GM19193 (cell line): ENCODE results near the gene FASTKD1.

Source experiments
- POLR2A ChIP-seq: IDR thresholded peaks from 4 replicates; pipeline ENCODE4 v1.6.1; 2011; ENCODE audit not compliant: insufficient read depth, insufficient read length; ENCODE audit errors: extremely low read depth

FASTKD1 gene, protein sequence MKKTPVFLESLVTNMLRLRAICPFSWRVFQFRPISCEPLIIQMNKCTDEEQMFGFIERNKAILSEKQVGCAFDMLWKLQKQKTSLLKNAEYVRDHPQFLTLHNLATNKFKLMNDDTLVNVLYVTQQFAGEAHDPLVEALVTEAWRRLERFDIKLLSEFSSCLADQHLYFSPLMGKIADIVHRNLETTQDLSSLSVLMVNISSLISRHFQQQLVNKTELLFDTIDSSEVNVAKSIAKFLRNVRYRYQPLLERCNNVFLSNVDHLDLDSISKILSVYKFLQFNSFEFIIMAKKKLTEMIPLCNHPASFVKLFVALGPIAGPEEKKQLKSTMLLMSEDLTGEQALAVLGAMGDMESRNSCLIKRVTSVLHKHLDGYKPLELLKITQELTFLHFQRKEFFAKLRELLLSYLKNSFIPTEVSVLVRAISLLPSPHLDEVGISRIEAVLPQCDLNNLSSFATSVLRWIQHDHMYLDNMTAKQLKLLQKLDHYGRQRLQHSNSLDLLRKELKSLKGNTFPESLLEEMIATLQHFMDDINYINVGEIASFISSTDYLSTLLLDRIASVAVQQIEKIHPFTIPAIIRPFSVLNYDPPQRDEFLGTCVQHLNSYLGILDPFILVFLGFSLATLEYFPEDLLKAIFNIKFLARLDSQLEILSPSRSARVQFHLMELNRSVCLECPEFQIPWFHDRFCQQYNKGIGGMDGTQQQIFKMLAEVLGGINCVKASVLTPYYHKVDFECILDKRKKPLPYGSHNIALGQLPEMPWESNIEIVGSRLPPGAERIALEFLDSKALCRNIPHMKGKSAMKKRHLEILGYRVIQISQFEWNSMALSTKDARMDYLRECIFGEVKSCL

DNA sequence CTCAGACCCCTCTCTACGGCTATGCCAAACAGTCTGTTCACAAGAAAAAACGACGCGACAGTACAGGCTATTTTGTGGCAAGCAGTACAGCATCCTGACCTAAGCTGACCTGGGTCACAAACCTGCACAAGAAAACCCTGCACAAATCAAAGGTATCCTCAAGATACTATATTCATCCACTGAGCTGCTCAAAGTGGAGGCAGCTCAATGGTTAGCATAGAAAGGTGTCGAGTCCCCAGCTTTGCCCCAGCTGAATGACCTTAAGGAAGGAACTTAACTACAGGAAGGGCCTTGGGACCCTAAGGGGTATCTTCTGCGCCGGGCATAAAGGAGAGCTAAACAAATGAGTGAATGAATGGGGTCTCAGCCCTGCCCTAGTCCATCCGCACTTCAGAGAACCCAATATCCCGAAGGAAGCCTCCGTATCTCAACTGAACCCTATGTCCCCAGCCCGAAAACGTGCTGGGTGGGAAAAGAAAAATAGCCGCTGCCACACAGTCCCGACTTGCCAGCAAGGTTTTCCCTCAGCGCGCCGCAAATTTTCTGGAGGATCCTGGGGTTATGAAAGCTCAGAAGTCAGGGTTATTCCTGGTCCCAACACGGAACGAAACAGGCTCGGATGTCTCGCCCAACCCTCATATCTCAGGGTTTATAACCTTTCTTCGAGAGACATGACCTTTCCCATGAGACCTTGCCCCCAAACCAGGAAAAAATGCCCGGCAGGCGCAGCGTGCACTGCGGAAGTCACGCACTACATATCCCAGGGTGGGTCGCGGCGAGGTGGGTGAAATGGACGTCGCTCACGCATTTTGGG, at the start of gene FASTKD1:
TSS of gene FASTKD1 (minus strand) at position 706 of the 814 bp plus-strand sequence. CDS start 1,836 bp downstream, outside the sequence.
- peak; percentile 64 for TF ChIP-seq POLR2A

DNA sequence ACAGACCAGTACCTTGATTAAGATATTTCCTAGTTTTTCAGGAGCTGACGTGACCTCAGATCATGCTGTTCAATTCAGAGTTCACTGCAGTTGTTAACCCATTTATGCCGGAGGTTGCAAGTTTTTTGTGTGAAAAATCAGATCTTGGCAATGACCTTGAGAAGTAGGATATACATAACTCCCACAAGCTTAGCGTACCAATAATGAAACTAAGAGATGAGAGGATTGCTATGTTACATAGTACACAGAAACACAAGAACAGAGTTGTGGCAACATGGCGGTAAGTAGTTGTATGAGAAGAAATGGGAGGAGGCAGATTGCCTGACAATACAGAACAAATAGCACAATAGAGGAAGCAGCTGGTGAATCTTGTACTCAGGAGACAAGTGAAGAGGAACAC, 49.6 kb upstream of the FASTKD1 start:
- TF ChIP-seq POLR2A: no peak

DNA sequence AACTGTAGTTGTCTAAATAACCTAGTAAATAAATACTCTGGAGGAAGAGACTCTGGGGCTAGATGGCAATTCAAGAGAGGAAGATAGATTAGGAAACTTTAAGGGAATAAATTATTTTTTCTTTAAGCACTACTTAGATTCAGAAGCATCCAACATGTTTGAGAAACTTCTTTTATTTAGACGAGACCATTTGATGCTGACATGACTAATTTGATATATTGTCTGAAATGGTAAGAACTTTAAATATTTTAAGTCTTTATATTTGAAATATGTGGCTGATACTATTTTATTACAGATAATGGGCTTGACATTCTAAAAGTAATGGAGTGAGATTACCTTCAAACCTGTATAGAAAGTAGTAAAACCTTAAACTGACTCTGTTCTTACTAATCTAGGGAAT, 46.8 kb upstream of the FASTKD1 start:
- TF ChIP-seq POLR2A: no peak

DNA sequence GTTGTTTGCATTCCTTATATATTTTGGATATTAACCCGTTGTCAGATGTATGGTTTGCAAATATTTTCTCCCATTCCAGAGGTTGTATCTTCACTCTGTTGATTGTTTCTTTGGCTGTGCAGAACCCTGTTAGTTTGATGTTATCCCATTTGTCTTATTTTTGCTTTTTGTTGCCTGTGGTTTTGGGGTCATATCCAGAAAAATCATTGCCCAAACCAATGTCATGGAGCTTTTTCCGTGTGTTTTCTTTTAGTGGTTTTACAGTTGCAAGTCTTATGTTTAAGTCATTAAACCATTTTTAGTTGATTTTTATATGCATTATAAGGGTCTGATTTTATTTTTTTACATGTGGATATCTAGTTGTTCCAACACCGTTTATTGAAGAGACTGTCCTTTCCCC, 46.3 kb upstream of the FASTKD1 start:
- TF ChIP-seq POLR2A: no peak

DNA sequence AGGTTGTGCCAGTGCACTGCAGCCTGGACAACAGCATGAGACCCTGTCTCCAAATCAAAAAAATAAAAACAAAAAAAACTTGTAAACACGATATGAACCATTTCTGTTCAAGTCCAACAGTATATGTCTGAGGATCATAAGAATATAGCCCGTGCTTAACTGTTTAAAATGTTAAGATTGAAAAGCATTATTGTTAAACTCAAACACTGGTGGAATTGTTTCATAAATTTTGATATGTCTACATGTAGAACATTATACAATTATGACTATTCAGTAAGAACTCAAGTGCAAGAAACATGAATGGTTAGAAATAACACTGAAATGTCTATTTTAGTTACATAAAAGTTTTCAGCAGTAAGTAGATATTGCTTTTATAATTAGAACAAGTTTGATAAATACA, 40.2 kb upstream of the FASTKD1 start:
- no peak for TF ChIP-seq POLR2A

DNA sequence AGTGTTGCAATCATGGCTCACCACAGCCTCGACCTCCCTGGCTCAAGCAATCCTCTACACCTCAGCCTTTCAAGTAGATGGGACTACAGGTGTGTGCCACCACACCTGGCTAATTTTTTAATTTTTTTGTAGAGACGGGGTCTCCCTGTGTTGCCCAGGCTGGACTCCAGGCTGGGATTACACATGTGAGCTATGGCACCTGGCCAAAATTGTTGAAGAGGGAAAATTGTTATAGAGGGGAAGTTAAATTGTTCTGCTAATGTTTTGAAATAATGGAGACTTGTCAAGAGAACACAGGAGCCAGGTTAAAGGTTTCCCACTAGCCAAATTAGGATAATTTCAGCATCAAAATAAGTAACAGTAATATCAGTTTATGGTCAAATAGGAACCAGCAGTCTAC, 35.6 kb upstream of the FASTKD1 start:
- no peak for TF ChIP-seq POLR2A

DNA sequence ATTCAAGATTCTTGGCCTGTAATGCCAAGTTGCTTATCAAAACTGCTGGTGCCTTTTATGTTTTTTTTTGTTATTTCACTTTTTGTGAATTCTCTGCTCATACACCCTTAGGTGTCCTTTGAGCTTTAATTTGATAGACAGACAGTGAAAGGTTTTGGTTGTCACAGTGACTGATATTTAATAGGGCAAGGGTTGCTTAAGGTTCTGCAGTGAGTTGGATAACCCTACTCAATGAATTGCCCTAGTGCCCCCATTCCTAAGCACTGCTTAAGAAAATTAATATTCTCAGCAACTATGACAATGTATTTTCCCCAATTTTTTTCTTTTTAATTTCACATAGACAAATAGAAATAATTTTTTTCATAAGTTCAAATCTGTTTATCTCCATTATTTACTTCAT, 25.9 kb upstream of the FASTKD1 start:
- TF ChIP-seq POLR2A: no peak

DNA sequence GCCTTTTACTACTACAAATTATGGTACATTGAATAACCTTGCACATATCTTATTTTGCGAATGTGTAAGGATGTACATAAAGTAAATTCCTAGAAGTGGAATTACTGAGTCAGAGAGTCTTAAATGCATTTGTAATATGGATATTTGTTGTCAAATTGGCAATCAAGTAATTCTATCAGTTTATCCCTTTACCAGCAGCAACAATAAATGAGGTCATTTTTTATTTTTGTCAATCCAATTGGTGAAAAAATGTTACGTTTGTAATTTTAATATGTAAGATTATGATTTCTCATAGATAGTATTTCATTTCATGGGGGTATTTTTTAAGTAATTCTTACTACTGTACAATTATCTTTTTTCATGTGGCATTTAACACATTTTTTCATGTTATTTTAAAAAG, 25.3 kb upstream of the FASTKD1 start:
- no peak for TF ChIP-seq POLR2A

DNA sequence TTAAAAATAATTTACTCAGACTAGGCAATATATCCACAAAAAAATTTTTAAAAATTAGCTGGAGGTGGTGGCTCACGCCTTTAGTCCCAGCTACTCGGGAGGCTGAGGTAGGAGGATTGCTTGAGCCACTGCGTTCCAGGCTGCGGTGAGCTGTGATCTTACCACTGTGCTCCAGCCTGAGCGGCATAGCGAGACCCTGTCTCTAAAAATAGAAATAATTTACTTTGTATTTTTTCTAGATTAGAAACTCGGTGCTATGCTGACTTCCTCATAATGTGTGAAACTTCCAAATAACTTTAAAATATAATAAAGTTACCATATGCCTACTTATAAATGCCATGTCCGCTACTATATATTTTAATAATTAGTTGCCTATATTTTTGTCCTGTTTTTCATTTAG, 17.1 kb upstream of the FASTKD1 start:
- no peak for TF ChIP-seq POLR2A

DNA sequence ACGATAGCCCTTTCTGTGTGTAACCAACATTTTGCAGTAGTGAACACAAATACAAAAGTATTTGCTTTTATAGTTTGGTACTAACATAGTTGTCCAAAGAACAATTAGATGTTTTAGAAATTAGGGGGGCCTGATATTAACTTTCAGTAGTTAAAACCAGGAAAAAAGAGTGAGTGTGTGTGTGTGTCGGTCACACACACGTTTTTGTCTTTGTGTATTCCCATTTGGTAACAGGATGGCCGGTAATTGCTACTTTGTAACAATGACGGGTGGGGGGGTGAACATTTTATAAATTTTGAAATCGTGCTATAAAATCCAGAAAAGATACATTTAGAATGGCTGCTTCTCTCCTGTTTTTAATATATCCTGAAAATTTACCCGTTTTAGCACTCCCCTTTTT, 12.0 kb upstream of the FASTKD1 start:
- no peak for TF ChIP-seq POLR2A

DNA sequence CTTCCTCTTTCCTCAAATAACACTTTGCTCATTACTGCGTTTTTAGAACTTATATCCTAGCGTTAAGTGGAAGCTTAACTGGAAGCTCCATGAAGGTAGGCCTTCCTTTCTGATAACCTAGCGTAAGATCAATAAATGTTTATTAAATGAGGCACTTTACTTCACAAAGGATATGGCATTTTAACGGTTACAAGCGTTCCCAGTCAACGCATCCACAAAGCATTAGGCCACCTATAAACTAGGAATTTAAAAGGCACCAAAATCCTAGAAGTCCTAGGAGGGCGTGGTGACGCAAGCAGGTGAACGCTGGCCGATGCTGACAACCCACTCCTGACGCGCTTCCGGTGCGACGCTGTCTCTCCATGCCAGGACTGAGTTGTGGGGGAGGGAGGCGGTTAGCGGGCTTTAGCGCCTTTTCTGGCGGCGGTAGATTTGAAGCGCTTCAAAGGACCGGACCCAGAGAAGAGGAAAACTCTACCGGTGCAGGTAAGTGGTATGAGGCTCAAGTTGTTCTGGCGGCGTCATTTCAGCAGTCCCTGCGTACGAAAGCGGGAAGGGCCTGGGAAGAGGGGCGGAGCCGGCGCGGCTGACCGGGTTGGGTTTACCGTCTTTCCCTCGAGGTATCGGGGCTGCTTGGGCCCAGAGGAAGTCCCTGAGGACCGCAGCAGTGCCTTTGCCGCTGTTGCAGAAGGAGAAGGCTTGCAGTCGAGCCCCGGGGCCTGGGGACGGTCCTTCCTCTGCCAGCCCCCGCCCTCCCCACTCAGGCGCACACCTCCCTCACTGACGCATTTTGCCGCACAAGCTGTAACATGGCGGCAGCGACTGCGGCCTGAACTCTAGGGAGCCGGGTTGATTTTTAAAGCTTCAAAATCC, 10.6 kb upstream of the FASTKD1 start, which contains the start of gene PPIG:
TSS of gene PPIG (plus strand) at position 347 of the 873 bp plus-strand sequence. CDS start 19,691 bp downstream, outside the sequence.
- peak; percentile 72 for TF ChIP-seq POLR2A

DNA sequence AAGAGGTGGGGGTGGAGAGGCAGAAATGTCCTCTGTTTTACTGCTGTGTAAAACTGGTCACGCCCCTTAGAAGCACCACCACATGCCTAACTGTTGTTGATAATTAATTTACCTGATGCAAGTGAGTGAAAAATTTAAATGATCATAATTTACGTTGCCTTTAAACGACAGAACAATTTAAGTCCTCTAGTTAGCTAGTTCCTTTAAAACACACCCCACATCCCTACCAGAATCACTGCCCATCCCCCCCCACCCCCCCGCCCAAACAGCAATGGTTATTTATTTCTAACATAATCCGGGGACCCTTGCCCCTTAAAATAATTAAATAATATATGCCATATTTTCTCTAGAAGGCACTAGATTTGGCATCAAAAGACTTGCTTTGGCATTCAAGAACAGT, 9.9 kb upstream of the FASTKD1 start:
- no peak for TF ChIP-seq POLR2A

DNA sequence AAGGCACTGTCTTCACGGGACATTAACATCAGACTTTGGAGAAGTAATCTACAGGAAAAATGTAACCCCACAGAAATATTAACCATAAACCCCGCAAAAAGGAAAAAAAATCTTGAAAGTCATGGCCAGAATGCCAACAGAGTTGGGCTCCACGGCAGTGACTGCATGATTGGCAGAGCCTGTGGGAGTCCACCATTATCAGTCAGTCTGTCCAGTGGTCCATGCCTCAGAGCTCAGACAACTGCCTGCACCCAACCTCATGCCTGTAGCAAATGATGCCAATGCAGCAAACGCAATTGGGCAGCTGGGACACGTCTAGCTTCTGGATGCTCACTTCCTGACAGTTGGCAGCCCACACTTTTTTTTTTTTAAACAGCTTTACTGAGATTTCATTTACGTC, 5.4 kb upstream of the FASTKD1 start:
- no peak for TF ChIP-seq POLR2A

DNA sequence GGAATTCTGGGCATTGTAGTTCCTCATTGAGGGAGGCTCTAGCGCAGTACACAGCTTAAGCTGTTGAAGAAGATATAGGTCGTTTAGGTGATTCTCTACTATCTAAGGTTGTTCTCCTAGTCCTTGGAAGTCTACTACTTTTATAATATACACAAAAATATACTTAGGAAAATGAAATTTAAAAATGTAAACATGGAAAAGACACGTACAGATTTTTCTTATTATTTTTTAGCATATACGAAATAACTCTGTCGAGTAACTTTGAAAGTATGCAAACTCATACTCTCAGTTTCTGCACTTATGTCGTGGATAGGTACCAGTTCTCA, 272 bp upstream of the FASTKD1 start:
- no peak for TF ChIP-seq POLR2A
